Loucy (cell line): ENCODE data around the gene SPACDR.
A peak's percentile ranks its signal among the peaks of the same experiment; 100 is the strongest.
"Not testable (repeated sequence)": the region's sequence is repeated elsewhere in the genome, so short reads cannot be mapped to it uniquely, and the experiment has no call there.

Source experiments
- H2AFZ ChIP-seq: fragments of 200-600 bp; sonication (generic); 2 replicates; pipeline ENCODE4 v1.6.0; 2016; ENCODE audit warnings: antibody characterized with exemption, mild to moderate bottlenecking, low read length, moderate library complexity
- H3F3A ChIP-seq: fragments of 200-600 bp; 2 replicates; pipeline ENCODE4 v1.6.0; 2016; ENCODE audit warnings: antibody characterized with exemption, low read depth, mild to moderate bottlenecking
- H3K27me3 ChIP-seq: fragments of 200-600 bp; sonication (generic); 2 replicates; pipeline ENCODE4 v1.6.1; 2014; ENCODE audit warnings: low read length, mild to moderate bottlenecking; ENCODE audit not compliant: insufficient read depth, poor library complexity, severe bottlenecking
- H3K36me3 ChIP-seq: fragments of 200-600 bp; sonication (generic); 2 replicates; pipeline ENCODE4 v1.6.1; 2016; ENCODE audit warnings: low read length; ENCODE audit not compliant: insufficient read depth
- H3K4me1 ChIP-seq: fragments of 200-600 bp; sonication (generic); 2 replicates; pipeline ENCODE4 v1.5.1; 2014; ENCODE audit warnings: low read length, mild to moderate bottlenecking; ENCODE audit not compliant: insufficient read depth, poor library complexity, severe bottlenecking
- H3K4me2 ChIP-seq: fragments of 200-600 bp; sonication (generic); 2 replicates; pipeline ENCODE4 v1.6.0; 2014; ENCODE audit warnings: antibody characterized with exemption, low read length, low read depth, mild to moderate bottlenecking; ENCODE audit not compliant: poor library complexity, severe bottlenecking
- H3K4me3 ChIP-seq: fragments of 200-600 bp; sonication (generic); 2 replicates; pipeline ENCODE4 v1.5.1; 2014; ENCODE audit warnings: low read length, mild to moderate bottlenecking, mixed read lengths; ENCODE audit not compliant: poor library complexity, severe bottlenecking
- H3K79me2 ChIP-seq: fragments of 200-600 bp; sonication (generic); 2 replicates; pipeline ENCODE4 v1.6.1; 2014; ENCODE audit warnings: low read length; ENCODE audit not compliant: insufficient read depth
- H3K9ac ChIP-seq: fragments of 200-600 bp; sonication (generic); 2 replicates; pipeline ENCODE4 v1.6.0; 2014; ENCODE audit warnings: mild to moderate bottlenecking, low read depth, low read length, moderate library complexity; ENCODE audit not compliant: poor library complexity, severe bottlenecking
- H3K9me2 ChIP-seq: fragments of 200-600 bp; sonication (generic); replicated peaks from 2 replicates; pipeline ENCODE4 v1.6.1; 2016; ENCODE audit warnings: low read depth, low read length, mixed read lengths
- H3K9me3 ChIP-seq: fragments of 200-600 bp; sonication (generic); 2 replicates; pipeline ENCODE4 v1.6.1; 2014; ENCODE audit warnings: mild to moderate bottlenecking, antibody characterized with exemption, low read length, low read depth; ENCODE audit not compliant: insufficient read depth
- H4K20me1 ChIP-seq: fragments of 200-600 bp; sonication (generic); 2 replicates; pipeline ENCODE4 v1.6.0; 2014; ENCODE audit warnings: antibody characterized with exemption, low read length, mild to moderate bottlenecking; ENCODE audit not compliant: insufficient read depth, poor library complexity, severe bottlenecking
- EZH2phosphoT487 ChIP-seq: fragments of 200-600 bp; IDR thresholded peaks from 2 replicates; pipeline ENCODE4 v1.6.1; 2018; ENCODE audit warnings: antibody characterized with exemption, mild to moderate bottlenecking, moderate library complexity, borderline replicate concordance
- TF ChIP-seq, protein P1 (sequence below): fragments of 200-600 bp; sonication (generic); conservative IDR thresholded peaks from 2 replicates; pipeline ENCODE4 v1.5.1; 2014; ENCODE audit warnings: mild to moderate bottlenecking, antibody characterized with exemption, low read length

Gene SPACDR

DNA sequence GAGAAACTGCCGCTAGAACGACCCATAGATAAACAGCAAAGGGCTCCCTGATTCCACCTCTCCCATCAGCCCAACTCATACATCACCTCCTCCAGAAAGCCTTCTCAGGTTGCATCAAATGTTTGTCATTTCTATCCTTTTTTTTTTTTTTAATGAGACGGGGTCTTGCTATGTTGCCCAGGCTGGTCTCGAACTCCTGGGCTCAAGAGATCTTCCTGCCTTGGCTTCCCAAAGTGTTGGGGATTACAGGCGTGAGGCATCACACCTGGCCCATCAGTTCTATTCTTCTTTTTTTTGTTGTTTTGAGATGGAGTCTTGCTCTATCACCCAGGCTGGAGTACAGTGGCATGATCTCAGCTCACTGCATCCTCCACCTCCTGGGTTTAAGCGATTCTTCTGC is 7.0 kb downstream of the SPACDR start:
- Histone ChIP-seq H3K9ac (no peak overlapping the region), H3K9me3 (no peaks in the 10 kb centered on the region), H3K4me2 (no peak overlapping the region), H3K4me3 (no peak overlapping the region), H3K4me1 (peaks cover 21% of the 10 kb centered on the region), H3K79me2 (no peaks in the 10 kb centered on the region), H3K36me3 (no peaks in the 10 kb centered on the region), H3F3A (no peaks in the 10 kb centered on the region), H3K9me2 (no peaks in the 10 kb centered on the region), H3K27me3 (no peaks in the 10 kb centered on the region), H4K20me1 (no peaks in the 10 kb centered on the region), H2AFZ (no peak overlapping the region)
- TF ChIP-seq, protein P1, sequence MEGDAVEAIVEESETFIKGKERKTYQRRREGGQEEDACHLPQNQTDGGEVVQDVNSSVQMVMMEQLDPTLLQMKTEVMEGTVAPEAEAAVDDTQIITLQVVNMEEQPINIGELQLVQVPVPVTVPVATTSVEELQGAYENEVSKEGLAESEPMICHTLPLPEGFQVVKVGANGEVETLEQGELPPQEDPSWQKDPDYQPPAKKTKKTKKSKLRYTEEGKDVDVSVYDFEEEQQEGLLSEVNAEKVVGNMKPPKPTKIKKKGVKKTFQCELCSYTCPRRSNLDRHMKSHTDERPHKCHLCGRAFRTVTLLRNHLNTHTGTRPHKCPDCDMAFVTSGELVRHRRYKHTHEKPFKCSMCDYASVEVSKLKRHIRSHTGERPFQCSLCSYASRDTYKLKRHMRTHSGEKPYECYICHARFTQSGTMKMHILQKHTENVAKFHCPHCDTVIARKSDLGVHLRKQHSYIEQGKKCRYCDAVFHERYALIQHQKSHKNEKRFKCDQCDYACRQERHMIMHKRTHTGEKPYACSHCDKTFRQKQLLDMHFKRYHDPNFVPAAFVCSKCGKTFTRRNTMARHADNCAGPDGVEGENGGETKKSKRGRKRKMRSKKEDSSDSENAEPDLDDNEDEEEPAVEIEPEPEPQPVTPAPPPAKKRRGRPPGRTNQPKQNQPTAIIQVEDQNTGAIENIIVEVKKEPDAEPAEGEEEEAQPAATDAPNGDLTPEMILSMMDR, result no peak
- no peak for TF ChIP-seq EZH2phosphoT487

DNA sequence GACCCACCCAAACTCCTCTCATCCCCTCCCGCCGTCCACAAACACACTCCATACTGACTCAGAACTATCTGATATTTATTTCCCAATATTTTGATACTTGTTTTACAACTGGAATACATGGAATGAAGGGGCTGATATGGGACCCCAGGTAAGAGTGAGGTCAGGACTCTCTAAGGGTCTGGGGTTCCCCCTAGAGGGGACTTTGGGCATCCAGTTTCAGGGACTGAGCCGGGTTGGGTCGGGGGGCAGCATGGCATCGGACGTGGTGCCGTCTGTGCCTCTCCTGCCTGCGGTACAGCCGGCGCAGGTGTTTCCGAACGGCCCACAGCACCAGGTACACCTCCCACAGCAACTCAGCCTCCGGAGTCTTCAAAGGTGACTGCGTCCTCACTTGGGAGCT is 7.5 kb downstream of the SPACDR start:
- H3K27me3 ChIP-seq, result no peaks in the 10 kb centered on the region
- no peaks in the 10 kb centered on the region for H3K36me3 ChIP-seq
- no peaks in the 10 kb centered on the region for H3F3A ChIP-seq
- no peaks in the 10 kb centered on the region for H3K9me2 ChIP-seq
- H3K4me1 ChIP-seq, result peaks cover 21% of the 10 kb centered on the region
- no peaks in the 10 kb centered on the region for H3K79me2 ChIP-seq
- no peak overlapping the region for H2AFZ ChIP-seq
- H4K20me1 ChIP-seq, result no peaks in the 10 kb centered on the region
- H3K4me2 ChIP-seq, result no peak overlapping the region
- TF ChIP-seq EZH2phosphoT487, result no peak
- TF ChIP-seq, protein P1, result peak; percentile 35; the same call in 1 of the 2 replicates
- H3K4me3 ChIP-seq, result no peak overlapping the region
- no peaks in the 10 kb centered on the region for H3K9me3 ChIP-seq
- H3K9ac ChIP-seq, result no peak overlapping the region

DNA sequence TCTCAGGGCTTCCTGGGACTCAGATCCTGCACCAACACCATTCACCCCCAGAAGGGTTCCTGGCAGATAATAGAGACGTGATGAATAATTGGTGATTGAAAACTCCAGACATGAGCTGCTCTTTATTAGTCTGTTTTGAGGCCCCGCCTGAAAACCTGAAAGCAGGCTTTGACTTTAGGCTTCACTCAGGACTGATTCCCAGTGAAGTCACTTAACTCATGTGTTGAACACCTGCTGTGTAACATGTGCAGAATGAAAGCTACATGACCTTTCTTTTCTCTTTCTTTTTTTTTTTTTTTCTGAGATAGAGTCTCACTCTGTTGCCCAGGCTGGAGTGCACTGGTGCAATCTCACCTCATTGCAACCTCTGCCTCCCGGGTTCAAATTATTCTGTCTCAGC is 8.9 kb downstream of the SPACDR start:
- Histone ChIP-seq H3K9me2 (no peaks in the 10 kb centered on the region), H3K4me1 (peaks cover 21% of the 10 kb centered on the region), H3K79me2 (no peaks in the 10 kb centered on the region), H3F3A (no peaks in the 10 kb centered on the region), H4K20me1 (no peaks in the 10 kb centered on the region), H3K9ac (peak overlapping the region; percentile 56), H3K4me3 (no peak overlapping the region), H3K27me3 (no peaks in the 10 kb centered on the region), H3K9me3 (no peaks in the 10 kb centered on the region), H2AFZ (no peak overlapping the region; the same call in 1 of the 2 replicates), H3K36me3 (no peaks in the 10 kb centered on the region), H3K4me2 (peak overlapping the region; percentile 58)
- no peak for TF ChIP-seq EZH2phosphoT487
- TF ChIP-seq, protein P1, result no peak

DNA sequence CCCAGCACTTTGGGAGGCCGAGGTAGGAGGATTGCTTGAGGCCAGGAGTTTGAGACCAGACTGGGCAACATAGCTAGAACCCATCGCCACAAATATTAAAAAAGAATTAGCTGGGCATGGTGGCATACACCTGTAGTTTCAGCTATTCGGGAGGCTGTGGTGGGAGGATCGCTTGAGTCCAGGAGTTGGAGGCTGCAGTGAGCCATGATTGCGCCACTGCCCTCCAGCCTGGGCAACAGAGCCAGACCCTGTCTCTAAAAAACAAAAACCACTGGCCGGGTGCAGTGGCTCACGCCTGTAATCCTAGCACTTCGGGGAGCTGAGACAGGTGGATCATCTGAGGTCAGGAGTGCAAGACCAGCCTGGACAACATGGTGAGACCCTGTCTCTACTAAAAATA is 10.2 kb downstream of the SPACDR start:
- Histone ChIP-seq H3K4me2 (peak overlapping the region; percentile 58), H3K9ac (peak overlapping the region; percentile 56), H3K4me1 (peaks cover 21% of the 10 kb centered on the region)
- not testable (repeated sequence) for H3K27me3 ChIP-seq, H2AFZ ChIP-seq, H4K20me1 ChIP-seq, H3F3A ChIP-seq, H3K36me3 ChIP-seq, H3K9me2 ChIP-seq, H3K79me2 ChIP-seq, H3K4me3 ChIP-seq, H3K9me3 ChIP-seq
